C4-2B (cell line): ENCODE data around the gene KCNIP1.

Experiments
- CTCF ChIP-seq: fragments of 450-650 bp; conservative IDR thresholded peaks from 2 replicates; pipeline ENCODE4 v1.5.1; 2017; ENCODE audit warnings: mild to moderate bottlenecking
- ZFX ChIP-seq: fragments of 450-650 bp; IDR thresholded peaks from 2 replicates; pipeline ENCODE4 v1.6.1; 2017

- TF ChIP-seq CTCF, result no peak
- no peak for TF ChIP-seq ZFX
Measured at GRCh38 chr5:170751631-170752030, 247.8 kb downstream of the KCNIP1 start.
